ENCODE data around the gene LOXL3. TPM values are rescaled to one million over a fixed set of nuclear protein-coding genes. Genes with fewer than 3 reads are reported as not detected.
A peak's percentile ranks its signal among the peaks of the same experiment; 100 is the strongest.

The LOXL3 gene
- total RNA-seq, 1 donor from 2014 or later, result 62.1 TPM

DNA sequence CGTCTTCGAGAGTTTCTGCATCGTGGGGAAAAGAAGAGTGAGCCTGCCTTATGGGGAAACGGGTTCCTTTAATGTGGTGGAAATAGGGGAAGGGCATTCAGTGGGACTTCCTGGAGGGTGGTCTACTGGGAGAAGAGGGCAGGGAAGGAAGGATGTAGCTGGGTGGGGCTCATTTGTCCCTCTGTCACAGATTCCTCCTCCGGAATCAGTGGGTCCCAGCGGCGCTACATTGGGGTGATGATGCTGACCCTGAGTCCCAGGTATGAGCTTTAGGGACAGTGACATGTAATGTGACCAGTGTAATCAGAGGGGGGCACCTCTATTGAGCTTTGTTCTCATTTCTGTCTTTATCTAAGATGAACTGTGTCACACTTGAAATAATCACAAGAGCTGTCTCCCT is 22.1 kb downstream of the LOXL3 start:
- TF ChIP-seq CTCF (IDR thresholded peaks at IDR 0.05), result no peak

GRCh38 chr2:74530239-74531187 is 23.2 kb downstream of the LOXL3 start:
- H3K4me3 Mint-ChIP-seq (ENCODE audit: unreplicated experiment), result peak overlapping the region; percentile 95
- no peaks in the 10 kb centered on the region for H3K27me3 Mint-ChIP-seq (ENCODE audit: unreplicated experiment)
- H3K36me3 Mint-ChIP-seq (ENCODE audit: unreplicated experiment), result peaks cover 19% of the 10 kb centered on the region
- no peaks in the 10 kb centered on the region for H3K9me3 Mint-ChIP-seq (ENCODE audit: unreplicated experiment)
- H3K4me1 Mint-ChIP-seq (ENCODE audit: unreplicated experiment), result peaks cover 28% of the 10 kb centered on the region
- peak overlapping the region; percentile 76 for H3K27ac Mint-ChIP-seq (ENCODE audit: unreplicated experiment)
- no peak for DNase-seq (ENCODE audit: extremely low spot score, unreplicated experiment)
- TF ChIP-seq CTCF (IDR thresholded peaks at IDR 0.05), result no peak

More for the DNA sequence above, 22.1 kb downstream of the LOXL3 start:
- DNase-seq (ENCODE audit: extremely low spot score, unreplicated experiment), result no peak
- Mint-ChIP-seq H3K4me3 (ENCODE audit: unreplicated experiment) (no peak overlapping the region), H3K27me3 (ENCODE audit: unreplicated experiment) (no peaks in the 10 kb centered on the region), H3K9me3 (ENCODE audit: unreplicated experiment) (no peaks in the 10 kb centered on the region), H3K4me1 (ENCODE audit: unreplicated experiment) (peaks cover 28% of the 10 kb centered on the region), H3K36me3 (ENCODE audit: unreplicated experiment) (peaks cover 10% of the 10 kb centered on the region), H3K27ac (ENCODE audit: unreplicated experiment) (peak overlapping the region; percentile 61)

- TF ChIP-seq CTCF (IDR thresholded peaks at IDR 0.05), result no peak
- Mint-ChIP-seq H3K4me1 (ENCODE audit: unreplicated experiment) (peaks cover 28% of the 10 kb centered on the region), H3K27me3 (ENCODE audit: unreplicated experiment) (no peaks in the 10 kb centered on the region), H3K36me3 (ENCODE audit: unreplicated experiment) (peaks cover 19% of the 10 kb centered on the region), H3K9me3 (ENCODE audit: unreplicated experiment) (no peaks in the 10 kb centered on the region), H3K4me3 (ENCODE audit: unreplicated experiment) (peak within 1 kb of the TSS; percentile 95), H3K27ac (ENCODE audit: unreplicated experiment) (peak within 1 kb of the TSS; percentile 91)
- DNase-seq (ENCODE audit: extremely low spot score, unreplicated experiment), result peak; percentile 99
These were observed 24.1 kb downstream of the LOXL3 start, which contains the start of the genes AUP1 and HTRA2 for GRCh38 chr2:74529357-74530238. Gene AUP1, minus strand, starts transcription at chr2:74529706. Its CDS starts 77 bp downstream, at chr2:74529629. Gene HTRA2, plus strand, starts transcription at chr2:74529933. Its CDS starts 74 bp downstream, at chr2:74530007.

GRCh38 chr2:74528600-74529356 is 25.0 kb downstream of the LOXL3 start:
- H3K27ac Mint-ChIP-seq (ENCODE audit: unreplicated experiment), result peak overlapping the region; percentile 91
- no peak for DNase-seq (ENCODE audit: extremely low spot score, unreplicated experiment)

More at GRCh38 chr2:74528600-74529356, 25.0 kb downstream of the LOXL3 start:
- no peaks in the 10 kb centered on the region for H3K27me3 Mint-ChIP-seq (ENCODE audit: unreplicated experiment)
- peak overlapping the region; percentile 95 for H3K4me3 Mint-ChIP-seq (ENCODE audit: unreplicated experiment)
- no peaks in the 10 kb centered on the region for H3K9me3 Mint-ChIP-seq (ENCODE audit: unreplicated experiment)
- peaks cover 17% of the 10 kb centered on the region for H3K36me3 Mint-ChIP-seq (ENCODE audit: unreplicated experiment)
- peaks cover 28% of the 10 kb centered on the region for H3K4me1 Mint-ChIP-seq (ENCODE audit: unreplicated experiment)
- no peak for TF ChIP-seq CTCF (IDR thresholded peaks at IDR 0.05)

Data from osteocyte (in vitro differentiated cells).